Natural killer cell (primary cell): ENCODE measurements around the gene ACTL7A. TPM values are rescaled to one million over a fixed set of nuclear protein-coding genes. Genes with fewer than 3 reads are reported as not detected.

ENCODE experiments used
- ATAC-seq, 3 donors: fragments of 150-1000 bp in 2 of 3; fragments of 200-7000 bp in 1 of 3; cut with Tn5 transposase; 1 replicate in 1 of 3; 2 replicates in 2 of 3; pipeline ENCODE4 v1.10.0; 2021; ENCODE audit warnings: mild to moderate bottlenecking in 2 of 3, moderate library complexity in 2 of 3
- DNase-seq, 2 donors: peaks; one replicate each; pipeline versions ENCODE4 v3.0.0 to v3.0.0-alpha.2; 2013 to 2021; ENCODE audit warnings: mixed read lengths in 1 of 2
- H3K27ac ChIP-seq: one replicate; pipeline ENCODE4 v1.5.1; 2013; ENCODE audit warnings: mild to moderate bottlenecking, low read length
- H3K27me3 ChIP-seq: one replicate; pipeline ENCODE4 v1.6.1; 2013; ENCODE audit warnings: low read length; ENCODE audit not compliant: control insufficient read depth, insufficient read depth
- H3K36me3 ChIP-seq: one replicate; pipeline ENCODE4 v1.6.1; 2013; ENCODE audit warnings: low read length; ENCODE audit not compliant: control insufficient read depth, insufficient read depth
- H3K4me1 ChIP-seq: one replicate; pipeline ENCODE4 v1.6.1; 2013; ENCODE audit warnings: low read length; ENCODE audit not compliant: control insufficient read depth, insufficient read depth
- H3K4me3 ChIP-seq: one replicate; pipeline ENCODE4 v1.5.1; 2013; ENCODE audit warnings: low read length
- H3K9me3 ChIP-seq: one replicate; pipeline ENCODE4 v1.6.1; 2013; ENCODE audit warnings: low read length; ENCODE audit not compliant: control insufficient read depth, insufficient read depth
- H3K27ac Mint-ChIP-seq, 2 donors: one replicate each; pipeline ENCODE4 v1.8.0; 2022; ENCODE audit warnings: mild to moderate bottlenecking in 2 of 2, mixed read lengths in 2 of 2, moderate library complexity in 1 of 2
- H3K27me3 Mint-ChIP-seq, 2 donors: one replicate each; pipeline ENCODE4 v1.8.0; 2022; ENCODE audit warnings: low read depth in 2 of 2, mixed read lengths in 2 of 2
- H3K36me3 Mint-ChIP-seq: one replicate; pipeline ENCODE4 v1.8.0; 2022; ENCODE audit warnings: mixed read lengths
- H3K4me1 Mint-ChIP-seq, 2 donors: one replicate each; pipeline ENCODE4 v1.8.0; 2022; ENCODE audit warnings: mixed read lengths in 2 of 2
- H3K4me3 Mint-ChIP-seq: one replicate; pipeline ENCODE4 v1.8.0; 2022; ENCODE audit warnings: mild to moderate bottlenecking, moderate library complexity, mixed read lengths
- H3K9me3 Mint-ChIP-seq, 2 donors: one replicate each; pipeline ENCODE4 v1.8.0; 2022; ENCODE audit warnings: mixed read lengths in 2 of 2
- whole genome bisulfite sequencing: methylation state at CpG from one replicate; pipeline ENCODE4 v1.1.7; 2013; ENCODE audit warnings: missing lambda C conversion rate; ENCODE audit not compliant: insufficient coverage; 5-methylcytosine and 5-hydroxymethylcytosine counted together
- intact Hi-C: fragments of 100-400 bp; cut with micrococcal nuclease; formaldehyde crosslinking; loops from one replicate; pipeline ENCODE4 v1.14.2; 2022
- total RNA-seq, 4 donors: library from RNA; stranded (reverse); fragments of 120-200 nt in 1 of 4; gene quantifications; one replicate each; pipeline versions ENCODE4 v1.2.3 to v1.2.4, GENCODE V29; 2013 to 2022
- TF ChIP-seq, protein P1 (sequence below): fragments of 200-600 bp; IDR thresholded peaks from one replicate; pipeline ENCODE4 v1.8.0; 2022; ENCODE audit warnings: antibody characterized with exemption

The ACTL7A gene
- total RNA-seq, 3 donors from 2014 or later (not counting 1 experiment from before 2014, with no cell fraction given): not detected

DNA sequence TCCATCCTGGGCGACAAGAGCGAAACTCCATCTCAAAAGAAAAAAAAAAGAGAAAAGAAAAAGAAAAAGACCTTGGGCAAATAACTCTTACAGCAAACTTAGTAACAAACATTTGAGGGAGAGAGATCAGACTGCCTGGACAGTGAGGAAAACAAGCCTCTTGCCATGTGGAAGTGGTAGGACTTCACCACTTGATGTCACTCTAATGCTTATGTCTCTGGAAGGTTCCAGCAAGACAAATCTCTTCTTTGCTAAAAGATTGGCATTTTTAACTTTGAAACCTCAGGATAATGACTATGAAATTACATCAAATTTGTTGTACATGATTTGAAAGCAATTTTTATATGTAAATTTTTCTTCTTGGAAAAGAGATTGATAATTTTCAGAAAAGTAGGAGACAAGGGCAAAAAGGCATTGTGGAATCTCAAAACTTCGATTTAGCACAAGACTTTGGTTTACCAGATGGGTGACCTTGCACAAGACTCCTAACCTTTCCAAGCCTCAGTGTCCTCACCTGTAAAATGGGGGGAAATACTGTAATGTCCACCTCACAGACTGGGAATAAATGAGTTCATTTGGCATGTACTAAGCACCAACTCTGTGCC, 11.7 kb upstream of the ACTL7A start:
- H3K27me3 Mint-ChIP-seq: peaks cover 0 to 9% of the 10 kb centered on the region in 2 donors
- H3K27ac Mint-ChIP-seq: no peak overlapping the region
- no peaks in the 10 kb centered on the region for H3K9me3 Mint-ChIP-seq
- WGBS: 94% methylated on average over 3 of the region's 3 CpGs
- no peaks in the 10 kb centered on the region for H3K4me1 ChIP-seq
- H3K36me3 ChIP-seq: no peaks in the 10 kb centered on the region
- intact Hi-C loops: no loop called here
- no peaks in the 10 kb centered on the region for H3K27me3 ChIP-seq
- TF ChIP-seq, protein P1, sequence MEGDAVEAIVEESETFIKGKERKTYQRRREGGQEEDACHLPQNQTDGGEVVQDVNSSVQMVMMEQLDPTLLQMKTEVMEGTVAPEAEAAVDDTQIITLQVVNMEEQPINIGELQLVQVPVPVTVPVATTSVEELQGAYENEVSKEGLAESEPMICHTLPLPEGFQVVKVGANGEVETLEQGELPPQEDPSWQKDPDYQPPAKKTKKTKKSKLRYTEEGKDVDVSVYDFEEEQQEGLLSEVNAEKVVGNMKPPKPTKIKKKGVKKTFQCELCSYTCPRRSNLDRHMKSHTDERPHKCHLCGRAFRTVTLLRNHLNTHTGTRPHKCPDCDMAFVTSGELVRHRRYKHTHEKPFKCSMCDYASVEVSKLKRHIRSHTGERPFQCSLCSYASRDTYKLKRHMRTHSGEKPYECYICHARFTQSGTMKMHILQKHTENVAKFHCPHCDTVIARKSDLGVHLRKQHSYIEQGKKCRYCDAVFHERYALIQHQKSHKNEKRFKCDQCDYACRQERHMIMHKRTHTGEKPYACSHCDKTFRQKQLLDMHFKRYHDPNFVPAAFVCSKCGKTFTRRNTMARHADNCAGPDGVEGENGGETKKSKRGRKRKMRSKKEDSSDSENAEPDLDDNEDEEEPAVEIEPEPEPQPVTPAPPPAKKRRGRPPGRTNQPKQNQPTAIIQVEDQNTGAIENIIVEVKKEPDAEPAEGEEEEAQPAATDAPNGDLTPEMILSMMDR: no peak
- no peak overlapping the region for H3K4me3 Mint-ChIP-seq
- H3K36me3 Mint-ChIP-seq: no peaks in the 10 kb centered on the region
- H3K4me1 Mint-ChIP-seq: no peaks in the 10 kb centered on the region
- H3K9me3 ChIP-seq: no peaks in the 10 kb centered on the region
- no peak for ATAC-seq
- no peak overlapping the region for H3K27ac ChIP-seq
- H3K4me3 ChIP-seq: no peak overlapping the region
- no peak for DNase-seq

DNA sequence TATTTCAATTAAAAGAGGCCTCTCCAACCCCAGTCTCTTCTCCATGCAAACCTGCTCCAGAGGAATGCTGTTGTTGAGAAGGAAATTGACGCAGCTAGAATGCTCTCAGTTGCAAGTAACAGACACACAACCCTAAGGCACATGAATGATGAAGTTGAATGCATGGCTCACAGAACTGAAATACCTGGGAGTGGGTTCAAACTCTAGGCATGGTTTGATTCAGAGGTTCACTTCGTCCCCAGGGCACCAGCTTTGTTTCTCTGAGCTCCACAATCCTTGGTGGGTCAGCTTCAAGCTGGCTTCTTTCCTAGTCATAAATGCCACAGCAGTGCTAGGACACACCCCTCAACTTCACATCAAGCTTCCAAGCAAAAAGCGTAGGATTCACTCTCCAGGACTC, 10.9 kb upstream of the ACTL7A start:
- Histone ChIP-seq H3K9me3 (no peaks in the 10 kb centered on the region), H3K4me1 (no peaks in the 10 kb centered on the region), H3K27me3 (no peaks in the 10 kb centered on the region), H3K36me3 (no peaks in the 10 kb centered on the region), H3K27ac (no peak overlapping the region), H3K4me3 (no peak overlapping the region)
- Mint-ChIP-seq H3K36me3 (no peaks in the 10 kb centered on the region), H3K27me3 (peaks cover 0 to 9% of the 10 kb centered on the region in 2 donors), H3K9me3 (no peaks in the 10 kb centered on the region), H3K27ac (no peak overlapping the region), H3K4me1 (no peaks in the 10 kb centered on the region), H3K4me3 (no peak overlapping the region)
- 87% methylated on average over 3 of the region's 3 CpGs for WGBS
- DNase-seq: no peak
- TF ChIP-seq, protein P1: no peak
- intact Hi-C loops: no loop called here
- no peak for ATAC-seq

DNA sequence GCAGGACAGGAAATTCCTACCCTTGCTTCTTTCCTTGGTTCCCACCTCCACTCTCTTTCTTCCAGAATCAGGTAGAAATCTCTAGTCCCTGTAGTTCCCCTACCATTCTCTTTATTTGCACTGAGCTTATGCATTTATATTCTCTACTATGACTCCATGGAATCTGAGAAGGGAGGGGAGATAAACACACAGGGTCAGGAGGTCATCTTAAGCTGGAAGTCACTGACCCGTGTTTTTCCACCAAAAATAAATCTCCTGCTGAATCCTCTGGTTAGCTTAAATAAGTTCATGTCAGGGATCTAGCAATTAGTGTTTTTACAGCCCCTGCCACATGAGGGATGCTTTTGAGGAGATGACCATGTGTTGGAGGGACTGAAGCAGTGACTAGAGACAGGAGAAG, 10.0 kb upstream of the ACTL7A start:
- Histone ChIP-seq H3K4me3 (no peak overlapping the region), H3K27me3 (no peaks in the 10 kb centered on the region), H3K4me1 (no peaks in the 10 kb centered on the region), H3K9me3 (no peaks in the 10 kb centered on the region), H3K36me3 (no peaks in the 10 kb centered on the region), H3K27ac (no peak overlapping the region)
- TF ChIP-seq, protein P1: no peak
- 60% methylated on average over 1 of the region's 1 CpG for WGBS
- DNase-seq (no peak), ATAC-seq (no peak)
- Mint-ChIP-seq H3K36me3 (no peaks in the 10 kb centered on the region), H3K27ac (no peak overlapping the region), H3K4me3 (no peak overlapping the region), H3K4me1 (no peaks in the 10 kb centered on the region), H3K27me3 (peaks cover under 1 to 9% of the 10 kb centered on the region in 2 donors), H3K9me3 (no peaks in the 10 kb centered on the region)
- intact Hi-C loops: no loop called here

DNA sequence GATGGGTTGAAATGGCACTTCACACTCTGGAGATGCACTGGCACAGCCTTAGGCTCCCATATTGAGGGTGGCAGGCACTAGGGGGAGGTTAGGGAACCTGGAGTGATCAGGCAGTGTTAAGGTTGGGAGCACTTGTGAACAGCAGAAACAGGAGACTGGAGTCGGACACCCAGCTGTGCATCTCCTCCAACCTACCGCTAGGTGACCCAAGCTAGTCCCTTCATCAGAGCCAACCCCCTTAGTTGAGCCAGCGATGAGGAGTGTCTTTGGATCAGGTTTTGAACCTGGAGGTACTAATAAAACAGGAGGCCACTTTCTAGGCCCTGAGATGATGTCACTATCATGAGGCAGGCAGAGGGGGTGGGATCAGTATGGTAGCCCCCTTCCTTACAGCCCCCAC, 8.0 kb upstream of the ACTL7A start:
- H3K36me3 Mint-ChIP-seq: no peaks in the 10 kb centered on the region
- intact Hi-C loops: no loop called here
- H3K27ac Mint-ChIP-seq: no peak overlapping the region
- DNase-seq (no peak), ATAC-seq (no peak)
- H3K27me3 Mint-ChIP-seq: peaks cover 5 to 9% of the 10 kb centered on the region in 2 donors
- no peak overlapping the region for H3K4me3 ChIP-seq
- H3K36me3 ChIP-seq: no peaks in the 10 kb centered on the region
- H3K9me3 Mint-ChIP-seq: no peaks in the 10 kb centered on the region
- H3K9me3 ChIP-seq: no peaks in the 10 kb centered on the region
- no peaks in the 10 kb centered on the region for H3K27me3 ChIP-seq
- H3K4me1 ChIP-seq: no peaks in the 10 kb centered on the region
- H3K4me3 Mint-ChIP-seq: no peak overlapping the region
- no peak overlapping the region for H3K27ac ChIP-seq
- TF ChIP-seq, protein P1: no peak
- no peaks in the 10 kb centered on the region for H3K4me1 Mint-ChIP-seq
- 100% methylated on average over 3 of the region's 3 CpGs for WGBS
